H1 (cell line): ENCODE results near the gene MAP7D1.

Experiments used
- BRCA1 ChIP-seq: IDR thresholded peaks from 2 replicates; pipeline ENCODE4 v1.6.1; 2012; ENCODE audit warnings: low read depth, low read length, improper control_type of control experiment
- CTCF ChIP-seq, 3 experiments: IDR thresholded peaks; 1 replicate in 2 of 3; 2 replicates in 1 of 3; pipeline versions ENCODE4 v1.5.1 to v1.6.1; 2011; ENCODE audit warnings: low read length in 3 of 3, mild to moderate bottlenecking in 3 of 3, inconsistent platforms in 2 of 3, low read depth in 1 of 3, moderate library complexity in 1 of 3; ENCODE audit not compliant: insufficient read depth in 1 of 3; ENCODE audit errors: control extremely low read depth in 1 of 3
- POLR2A ChIP-seq, 2 experiments: IDR thresholded peaks; 1 replicate in 1 of 2; 2 replicates in 1 of 2; pipeline ENCODE4 v1.6.1; 2011; ENCODE audit warnings: low read depth in 2 of 2, low read length in 2 of 2, mild to moderate bottlenecking in 2 of 2; ENCODE audit errors: control extremely low read depth in 1 of 2
- POLR2AphosphoS5 ChIP-seq: IDR thresholded peaks from 2 replicates; pipeline ENCODE4 v1.6.1; 2011; ENCODE audit warnings: low read depth, low read length
- RBBP5 ChIP-seq: IDR thresholded peaks from 2 replicates; pipeline ENCODE4 v1.7.1; 2012; ENCODE audit warnings: low read depth, mild to moderate bottlenecking, inconsistent platforms, low read length, moderate library complexity, borderline replicate concordance
- SAP30 ChIP-seq: fragments of 300-600 bp; sonication (generic); IDR thresholded peaks from 2 replicates; pipeline ENCODE4 v1.7.1; 2012; ENCODE audit warnings: low read length, moderate library complexity, mild to moderate bottlenecking, inconsistent platforms; ENCODE audit not compliant: insufficient read depth, insufficient replicate concordance
- SUZ12 ChIP-seq: fragments of 200-600 bp; sonication (generic); IDR thresholded peaks from 2 replicates; pipeline ENCODE4 v1.6.1; 2012; ENCODE audit warnings: mild to moderate bottlenecking, inconsistent platforms, low read length, moderate library complexity, mixed read lengths
- TBP ChIP-seq: IDR thresholded peaks from 2 replicates; pipeline ENCODE4 v1.6.1; 2011; ENCODE audit warnings: low read depth, low read length, improper control_type of control experiment

DNA sequence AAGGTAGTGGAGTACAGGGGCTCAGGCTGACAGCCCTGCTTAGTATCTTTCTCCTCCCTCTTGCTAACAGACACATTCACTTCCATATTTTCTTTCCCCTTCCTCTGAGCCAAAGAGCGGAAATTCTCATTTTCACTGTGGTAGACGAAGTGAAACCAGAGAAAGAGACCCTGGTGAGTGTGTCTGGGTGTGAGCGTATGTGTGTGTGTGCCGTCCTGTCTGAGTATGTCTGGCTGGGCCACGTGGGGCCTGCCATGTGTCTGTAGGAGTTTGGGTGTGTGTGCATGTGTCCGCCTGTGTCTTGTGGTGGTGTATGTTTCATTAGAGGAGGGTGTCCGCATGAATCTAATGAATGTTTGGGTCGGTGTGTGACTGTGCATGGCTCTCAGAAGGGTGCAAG lies 32.6 kb upstream of the MAP7D1 start:
- TF ChIP-seq CTCF (IDR thresholded peaks at IDR 0.05; ENCODE audit: control extremely low read depth in 1 of 3, insufficient read depth in 1 of 3, low read depth in 1 of 3, low read length in 3 of 3) (no peak), POLR2AphosphoS5 (no peak), SUZ12 (no peak), TBP (no peak), SAP30 (no peak), POLR2A (IDR thresholded peaks at IDR 0.05; ENCODE audit: control extremely low read depth in 1 of 2, low read depth in 2 of 2, low read length in 2 of 2) (no peak), BRCA1 (no peak), RBBP5 (no peak)
